Fibroblast of the aortic adventitia (primary cell): ENCODE results near the gene ALAD. TPM values are rescaled to one million over a fixed set of nuclear protein-coding genes. Genes with fewer than 3 reads are reported as not detected.

Experiments
- DNase-seq: peaks from one replicate; pipeline ENCODE4 v3.0.0-alpha.2; 2010; ENCODE audit warnings: low read depth
- H3K4me3 ChIP-seq: 2 replicates; pipeline ENCODE4 v1.5.1; 2011; ENCODE audit warnings: low read depth, mild to moderate bottlenecking, control low read depth, low read length, moderate library complexity
- CTCF ChIP-seq: IDR thresholded peaks from 2 replicates; pipeline ENCODE4 v1.5.1; 2011; ENCODE audit warnings: mild to moderate bottlenecking, low read length, control low read depth, inconsistent platforms; ENCODE audit not compliant: insufficient read depth
- total RNA-seq: library from RNA; depleted of rRNA; stranded (reverse); fragments of >200 nt; gene quantifications from 2 replicates; pipeline ENCODE4 v1.2.3, GENCODE V29; 2012; ENCODE audit warnings: low replicate concordance

Gene ALAD
- total RNA-seq, 1 donor, result 17.0 TPM

DNA sequence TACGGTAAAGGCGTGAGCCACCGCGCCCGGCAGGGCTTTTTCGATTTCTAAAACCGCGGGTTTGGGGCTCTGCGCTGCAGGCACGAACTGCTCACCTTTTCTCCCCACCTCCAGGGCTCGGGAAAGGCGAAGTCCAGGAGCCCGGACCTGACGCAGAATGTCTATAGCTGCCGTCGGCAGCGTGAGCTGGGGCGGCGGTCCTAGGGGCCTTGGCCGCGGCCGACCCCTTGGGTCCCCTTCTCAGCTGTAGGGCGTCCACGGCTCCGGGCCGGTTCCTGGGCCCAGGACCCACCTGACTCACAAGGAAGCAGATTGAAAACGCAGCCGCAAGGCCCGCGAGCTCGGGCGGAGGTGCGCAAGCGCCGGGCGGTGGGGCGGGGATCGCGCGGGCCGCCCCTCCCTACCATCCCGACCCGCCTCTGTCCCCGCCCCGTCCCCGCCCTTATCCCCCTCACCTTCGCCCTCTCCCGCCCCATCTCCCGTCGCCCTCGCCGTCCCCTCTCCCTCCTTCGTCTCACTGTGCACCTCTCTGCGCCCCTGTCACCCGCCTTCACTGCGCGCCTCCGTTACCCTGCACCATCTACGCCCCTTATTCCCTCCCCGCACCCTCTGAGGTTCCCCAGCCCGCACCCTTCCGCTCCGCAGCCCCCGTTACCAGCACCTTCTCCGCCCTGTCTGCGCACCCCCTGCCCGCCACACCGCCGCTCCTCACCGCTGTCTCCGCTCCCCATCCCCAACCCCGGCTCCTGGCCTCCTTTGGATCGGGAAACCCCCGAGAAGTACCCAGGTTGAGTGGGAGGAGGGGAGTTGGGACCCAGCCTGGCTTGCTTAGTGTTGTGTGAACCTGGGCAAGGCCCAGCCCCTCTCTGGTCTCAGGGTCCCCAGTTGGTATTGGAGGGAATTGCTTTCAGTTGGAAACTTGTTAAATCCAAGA lies 24.2 kb downstream of the ALAD start, which contains the start of gene HDHD3:
HDHD3 (minus strand) TSS at position 353 of the 934 bp plus-strand sequence. CDS start 2,632 bp downstream, outside the sequence.
- no peak for TF ChIP-seq CTCF
- H3K4me3 ChIP-seq, result peak within 1 kb of the TSS; percentile 83
- DNase-seq, result peak; percentile 57

DNA sequence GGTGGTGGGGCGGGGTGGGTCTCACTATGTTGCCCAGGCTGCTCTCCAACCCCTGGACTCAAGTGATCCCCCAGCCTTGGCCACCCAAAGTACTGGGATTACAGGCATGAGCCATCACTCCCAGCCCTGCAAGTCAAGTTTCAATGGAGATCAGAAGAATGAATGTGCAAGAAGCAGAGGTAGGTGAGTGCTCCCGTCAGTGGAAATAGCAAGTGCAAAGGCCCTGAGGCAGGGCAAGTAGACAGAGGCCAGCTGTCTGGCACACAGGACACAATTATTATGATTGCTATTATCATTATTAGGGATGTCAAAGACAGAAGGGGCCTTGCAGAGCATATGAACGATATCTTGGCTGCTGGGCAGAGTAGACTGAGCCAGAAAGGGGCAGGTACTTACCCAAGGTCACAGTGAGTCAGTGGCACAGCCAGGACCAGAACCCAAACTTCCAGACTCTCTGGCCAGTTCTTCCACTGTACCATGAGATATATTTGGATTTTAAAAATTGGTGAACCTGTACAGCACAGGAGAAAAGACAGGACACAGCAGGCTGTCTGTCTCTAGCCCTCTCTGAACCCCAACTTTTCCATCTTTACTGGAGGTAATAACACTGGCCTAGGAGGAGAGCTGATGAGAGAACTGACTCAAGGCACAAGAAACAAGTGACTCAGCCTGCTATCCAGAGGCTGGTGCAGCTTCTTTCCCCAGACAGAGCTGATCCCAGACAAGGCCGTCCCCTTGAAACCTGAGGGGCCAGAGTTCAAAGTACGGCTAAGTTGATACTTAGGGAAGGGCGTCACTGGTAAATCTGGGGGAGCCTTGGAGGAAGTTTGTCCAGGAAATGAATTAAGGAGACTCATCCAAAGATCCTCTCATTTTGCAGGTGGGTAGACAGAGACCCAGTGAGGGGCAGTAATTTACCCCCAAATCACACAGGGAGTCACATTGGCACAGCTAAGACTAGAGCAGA lies 25.7 kb downstream of the ALAD start:
- DNase-seq, result no peak
- TF ChIP-seq CTCF, result no peak
- no peak overlapping the region for H3K4me3 ChIP-seq

- no peak overlapping the region for H3K4me3 ChIP-seq
- DNase-seq, result no peak
- TF ChIP-seq CTCF, result no peak
These were observed 27.2 kb downstream of the ALAD start for GRCh38 chr9:113373676-113374392.

GRCh38 chr9:113373256-113373655 lies 27.8 kb downstream of the ALAD start:
- DNase-seq, result no peak
- no peak overlapping the region for H3K4me3 ChIP-seq
- TF ChIP-seq CTCF, result no peak

GRCh38 chr9:113372059-113372458 lies 29.0 kb downstream of the ALAD start:
- DNase-seq, result no peak
- H3K4me3 ChIP-seq, result no peak overlapping the region
- TF ChIP-seq CTCF, result no peak

GRCh38 chr9:113370806-113371325 lies 30.2 kb downstream of the ALAD start:
- no peak for DNase-seq
- TF ChIP-seq CTCF, result no peak

More at GRCh38 chr9:113370806-113371325, 30.2 kb downstream of the ALAD start:
- no peak overlapping the region for H3K4me3 ChIP-seq
